ENCODE measurements around the gene OR2M5.

DNA sequence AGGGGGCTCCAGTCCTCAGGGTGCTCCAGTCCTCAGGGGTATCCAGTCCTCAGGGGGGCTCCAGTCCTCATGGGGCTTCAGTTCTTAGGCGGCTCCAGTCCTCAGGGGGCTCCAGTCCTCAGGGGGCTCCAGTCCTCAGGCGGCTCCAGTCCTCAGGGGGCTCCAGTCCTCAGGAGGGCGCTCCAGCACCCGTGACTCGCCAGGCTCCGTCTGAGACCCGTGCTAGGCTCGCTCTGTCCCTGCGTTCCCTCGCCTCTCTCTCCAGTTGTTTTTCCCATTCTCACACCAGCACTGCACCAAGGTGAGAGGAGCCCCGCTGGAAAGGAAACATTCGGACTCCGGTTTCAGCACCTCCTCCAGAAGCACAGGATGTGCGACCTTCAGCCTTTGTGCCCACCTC lies 20.2 kb downstream of the OR2M5 start:
- TF ChIP-seq, protein P1, sequence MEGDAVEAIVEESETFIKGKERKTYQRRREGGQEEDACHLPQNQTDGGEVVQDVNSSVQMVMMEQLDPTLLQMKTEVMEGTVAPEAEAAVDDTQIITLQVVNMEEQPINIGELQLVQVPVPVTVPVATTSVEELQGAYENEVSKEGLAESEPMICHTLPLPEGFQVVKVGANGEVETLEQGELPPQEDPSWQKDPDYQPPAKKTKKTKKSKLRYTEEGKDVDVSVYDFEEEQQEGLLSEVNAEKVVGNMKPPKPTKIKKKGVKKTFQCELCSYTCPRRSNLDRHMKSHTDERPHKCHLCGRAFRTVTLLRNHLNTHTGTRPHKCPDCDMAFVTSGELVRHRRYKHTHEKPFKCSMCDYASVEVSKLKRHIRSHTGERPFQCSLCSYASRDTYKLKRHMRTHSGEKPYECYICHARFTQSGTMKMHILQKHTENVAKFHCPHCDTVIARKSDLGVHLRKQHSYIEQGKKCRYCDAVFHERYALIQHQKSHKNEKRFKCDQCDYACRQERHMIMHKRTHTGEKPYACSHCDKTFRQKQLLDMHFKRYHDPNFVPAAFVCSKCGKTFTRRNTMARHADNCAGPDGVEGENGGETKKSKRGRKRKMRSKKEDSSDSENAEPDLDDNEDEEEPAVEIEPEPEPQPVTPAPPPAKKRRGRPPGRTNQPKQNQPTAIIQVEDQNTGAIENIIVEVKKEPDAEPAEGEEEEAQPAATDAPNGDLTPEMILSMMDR (conservative IDR thresholded peaks at IDR 0.05 in 1 of 2, IDR thresholded peaks at IDR 0.05 in 1 of 2; ENCODE audit: extremely low read depth in 1 of 2, insufficient read depth in 1 of 2, low read depth in 1 of 2, low read length in 2 of 2) = no peak
- no peak for TF ChIP-seq EZH2 (IDR thresholded peaks at IDR 0.05; ENCODE audit: borderline replicate concordance, low read length)
